HG03457 (cell line): Measurements from ENCODE around the gene B4GALT5.

Experiments
- ATAC-seq: cut with Tn5 transposase; IDR thresholded peaks from one replicate; pipeline ENCODE4 v1.9.1; 2021; ENCODE audit warnings: moderate number of reproducible peaks; ENCODE audit not compliant: unreplicated experiment

The B4GALT5 gene

GRCh38 chr20:49701241-49701790, 12.4 kb downstream of the B4GALT5 start:
- no peak for ATAC-seq

GRCh38 chr20:49700411-49701185, 13.1 kb downstream of the B4GALT5 start:
- no peak for ATAC-seq

GRCh38 chr20:49699200-49699992, 14.3 kb downstream of the B4GALT5 start:
- peak; percentile 64 for ATAC-seq

- no peak for ATAC-seq
These were observed 15.2 kb downstream of the B4GALT5 start for GRCh38 chr20:49698477-49698876.

GRCh38 chr20:49697071-49697470, 16.6 kb downstream of the B4GALT5 start:
- no peak for ATAC-seq

- ATAC-seq, result no peak
These were observed 17.1 kb downstream of the B4GALT5 start for GRCh38 chr20:49696594-49696993.

- ATAC-seq, result no peak
These were observed 17.8 kb downstream of the B4GALT5 start for GRCh38 chr20:49695830-49696229.

- no peak for ATAC-seq
These were observed 19.1 kb downstream of the B4GALT5 start for GRCh38 chr20:49694450-49695071.

GRCh38 chr20:49693435-49694171, 20.1 kb downstream of the B4GALT5 start:
- no peak for ATAC-seq

- ATAC-seq, result no peak
These were observed 20.7 kb downstream of the B4GALT5 start for GRCh38 chr20:49692941-49693340.

GRCh38 chr20:49691818-49692568, 21.7 kb downstream of the B4GALT5 start:
- no peak for ATAC-seq

- no peak for ATAC-seq
These were observed 22.6 kb downstream of the B4GALT5 start for GRCh38 chr20:49690899-49691620.

GRCh38 chr20:49687595-49688567, 25.8 kb downstream of the B4GALT5 start:
- ATAC-seq, result no peak

- ATAC-seq, result no peak
These were observed 27.9 kb downstream of the B4GALT5 start for GRCh38 chr20:49685809-49686208.

GRCh38 chr20:49685161-49685601, 28.5 kb downstream of the B4GALT5 start:
- no peak for ATAC-seq

- ATAC-seq, result no peak
These were observed 29.2 kb downstream of the B4GALT5 start for GRCh38 chr20:49684335-49684997.

- ATAC-seq, result no peak
These were observed 30.9 kb downstream of the B4GALT5 start for GRCh38 chr20:49682798-49683197.

- no peak for ATAC-seq
These were observed 31.4 kb downstream of the B4GALT5 start for GRCh38 chr20:49682278-49682677.
